ENCODE data around the gene TESK2.
"Not testable (repeated sequence)": the region's sequence is repeated elsewhere in the genome, so short reads cannot be mapped to it uniquely, and the experiment has no call there.

TESK2 gene

GRCh38 chr1:45375104-45376090, 115.6 kb downstream of the TESK2 start:
- no peak overlapping the region for H2BK120ac ChIP-seq (ENCODE audit: low read depth, low read length)
- no peak overlapping the region for H3K27ac ChIP-seq (ENCODE audit: low read depth, low read length)
- H4K8ac ChIP-seq (ENCODE audit: low read depth, low read length) = no peak overlapping the region
- H2AK5ac ChIP-seq (ENCODE audit: low read length) = no peak overlapping the region
- H3K79me1 ChIP-seq (ENCODE audit: low read length) = no peaks in the 10 kb centered on the region
- no peak overlapping the region for H3K4me3 ChIP-seq (ENCODE audit: low read length)
- WGBS (ENCODE audit: extremely low coverage, insufficient coverage, low lambda C conversion rate) = no CpG with 5 or more reads among the region's 3 CpGs
- no peak overlapping the region for H3K23ac ChIP-seq (ENCODE audit: low read length)
- no peak overlapping the region for H2BK5ac ChIP-seq (ENCODE audit: low read length)
- no peak overlapping the region for H3K4me2 ChIP-seq (ENCODE audit: low read length)
- no peak overlapping the region for H4K5ac ChIP-seq (ENCODE audit: low read length)
- no peak overlapping the region for H3K4ac ChIP-seq (ENCODE audit: low read depth, low read length)
- no peak overlapping the region for H3K9ac ChIP-seq (ENCODE audit: low read length)
- no peaks in the 10 kb centered on the region for H3K36me3 ChIP-seq (ENCODE audit: control insufficient read depth, insufficient read depth, low read length)
- H2BK15ac ChIP-seq (replicated peaks; ENCODE audit: low read depth) = no peak overlapping the region
- H3K4me1 ChIP-seq (ENCODE audit: control insufficient read depth, low read depth, low read length) = no peaks in the 10 kb centered on the region
- no peaks in the 10 kb centered on the region for H3K79me2 ChIP-seq (ENCODE audit: control insufficient read depth, insufficient read depth, low read length)
- H3K56ac ChIP-seq (ENCODE audit: low read length) = no peak overlapping the region
- H3K18ac ChIP-seq (ENCODE audit: low read length) = no peak overlapping the region
- no peaks in the 10 kb centered on the region for H3K27me3 ChIP-seq (ENCODE audit: insufficient read depth, low read length, poor library complexity)
- DNase-seq = no peak

DNA sequence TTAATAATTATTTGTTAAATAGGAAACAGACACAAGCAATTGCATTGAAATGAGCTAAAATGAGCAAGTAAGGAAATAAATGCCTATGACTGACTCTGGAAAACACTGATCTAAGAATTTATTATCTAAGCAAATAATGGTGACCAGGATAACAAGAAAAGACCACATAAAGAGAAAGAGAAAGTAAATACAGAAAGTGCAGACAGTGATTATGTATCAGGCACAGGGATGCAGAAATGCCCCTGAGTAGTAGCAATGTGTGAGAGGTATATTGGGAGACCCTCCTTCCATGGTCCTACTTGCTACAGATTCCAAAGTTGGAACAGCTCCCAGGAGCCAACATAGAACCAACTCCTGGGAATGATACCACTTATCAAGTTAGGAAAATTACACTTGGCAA, 117.4 kb downstream of the TESK2 start:
- Histone ChIP-seq H3K4me1 (ENCODE audit: control insufficient read depth, low read depth, low read length) (no peaks in the 10 kb centered on the region), H3K23ac (ENCODE audit: low read length) (no peak overlapping the region), H3K27me3 (ENCODE audit: insufficient read depth, low read length, poor library complexity) (no peaks in the 10 kb centered on the region), H2BK5ac (ENCODE audit: low read length) (no peak overlapping the region), H2BK15ac (replicated peaks; ENCODE audit: low read depth) (no peak overlapping the region), H4K5ac (ENCODE audit: low read length) (no peak overlapping the region), H3K56ac (ENCODE audit: low read length) (no peak overlapping the region), H3K9ac (ENCODE audit: low read length) (no peak overlapping the region), H2AK5ac (ENCODE audit: low read length) (no peak overlapping the region), H3K79me2 (ENCODE audit: control insufficient read depth, insufficient read depth, low read length) (no peaks in the 10 kb centered on the region), H3K18ac (ENCODE audit: low read length) (no peak overlapping the region), H3K36me3 (ENCODE audit: control insufficient read depth, insufficient read depth, low read length) (no peaks in the 10 kb centered on the region), H3K4me2 (ENCODE audit: low read length) (no peak overlapping the region), H3K27ac (ENCODE audit: low read depth, low read length) (no peak overlapping the region), H3K4me3 (ENCODE audit: low read length) (no peak overlapping the region), H3K79me1 (ENCODE audit: low read length) (no peaks in the 10 kb centered on the region), H3K4ac (ENCODE audit: low read depth, low read length) (no peak overlapping the region), H2BK120ac (ENCODE audit: low read depth, low read length) (no peak overlapping the region), H4K8ac (ENCODE audit: low read depth, low read length) (no peak overlapping the region)
- DNase-seq = no peak

- no peak overlapping the region for H4K8ac ChIP-seq (ENCODE audit: low read depth, low read length)
- H3K4me3 ChIP-seq (ENCODE audit: low read length) = no peak overlapping the region
- H2AK5ac ChIP-seq (ENCODE audit: low read length) = no peak overlapping the region
- H3K27ac ChIP-seq (ENCODE audit: low read depth, low read length) = no peak overlapping the region
- no peak overlapping the region for H2BK120ac ChIP-seq (ENCODE audit: low read depth, low read length)
- no peak overlapping the region for H3K9ac ChIP-seq (ENCODE audit: low read length)
- no peaks in the 10 kb centered on the region for H3K79me1 ChIP-seq (ENCODE audit: low read length)
- H3K23ac ChIP-seq (ENCODE audit: low read length) = no peak overlapping the region
- no peak overlapping the region for H2BK5ac ChIP-seq (ENCODE audit: low read length)
- no peak overlapping the region for H2BK15ac ChIP-seq (replicated peaks; ENCODE audit: low read depth)
- no peak overlapping the region for H3K4ac ChIP-seq (ENCODE audit: low read depth, low read length)
- H3K56ac ChIP-seq (ENCODE audit: low read length) = no peak overlapping the region
- no peaks in the 10 kb centered on the region for H3K79me2 ChIP-seq (ENCODE audit: control insufficient read depth, insufficient read depth, low read length)
- H4K5ac ChIP-seq (ENCODE audit: low read length) = no peak overlapping the region
- H3K4me1 ChIP-seq (ENCODE audit: control insufficient read depth, low read depth, low read length) = no peaks in the 10 kb centered on the region
- H3K27me3 ChIP-seq (ENCODE audit: insufficient read depth, low read length, poor library complexity) = no peaks in the 10 kb centered on the region
- H3K4me2 ChIP-seq (ENCODE audit: low read length) = no peak overlapping the region
- no peaks in the 10 kb centered on the region for H3K36me3 ChIP-seq (ENCODE audit: control insufficient read depth, insufficient read depth, low read length)
- DNase-seq = no peak
- no peak overlapping the region for H3K18ac ChIP-seq (ENCODE audit: low read length)
Measured at GRCh38 chr1:45370575-45370974, 120.4 kb downstream of the TESK2 start.

DNA sequence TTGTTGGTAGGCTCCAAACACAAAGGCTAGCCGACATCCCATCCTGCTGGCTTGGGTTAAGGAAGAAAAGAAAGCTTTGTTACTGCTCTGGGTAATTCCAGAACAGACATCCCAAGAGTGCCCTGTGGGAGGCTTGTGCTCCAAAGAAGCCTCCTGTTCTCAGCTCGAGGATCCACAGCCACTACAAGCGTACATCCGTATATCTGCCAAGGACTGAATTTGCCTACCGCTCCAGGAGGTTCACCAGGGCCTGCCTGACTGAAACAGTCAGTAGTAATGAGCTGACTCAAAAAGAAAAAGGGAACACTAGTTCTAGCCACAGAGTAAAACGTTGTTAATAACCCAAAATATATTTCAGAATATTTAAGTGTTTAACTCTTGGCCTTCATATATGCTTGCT, 125.9 kb downstream of the TESK2 start:
- no peak overlapping the region for H3K27ac ChIP-seq (ENCODE audit: low read depth, low read length)
- H3K79me2 ChIP-seq (ENCODE audit: control insufficient read depth, insufficient read depth, low read length) = no peaks in the 10 kb centered on the region
- H2BK15ac ChIP-seq (replicated peaks; ENCODE audit: low read depth) = no peak overlapping the region
- no peak overlapping the region for H4K8ac ChIP-seq (ENCODE audit: low read depth, low read length)
- H3K27me3 ChIP-seq (ENCODE audit: insufficient read depth, low read length, poor library complexity) = no peaks in the 10 kb centered on the region
- H3K18ac ChIP-seq (ENCODE audit: low read length) = no peak overlapping the region
- H2AK5ac ChIP-seq (ENCODE audit: low read length) = no peak overlapping the region
- H3K56ac ChIP-seq (ENCODE audit: low read length) = no peak overlapping the region
- no peaks in the 10 kb centered on the region for H3K36me3 ChIP-seq (ENCODE audit: control insufficient read depth, insufficient read depth, low read length)
- H3K4me1 ChIP-seq (ENCODE audit: control insufficient read depth, low read depth, low read length) = no peaks in the 10 kb centered on the region
- H4K5ac ChIP-seq (ENCODE audit: low read length) = no peak overlapping the region
- H3K79me1 ChIP-seq (ENCODE audit: low read length) = no peaks in the 10 kb centered on the region
- H3K23ac ChIP-seq (ENCODE audit: low read length) = no peak overlapping the region
- H2BK120ac ChIP-seq (ENCODE audit: low read depth, low read length) = no peak overlapping the region
- H2BK5ac ChIP-seq (ENCODE audit: low read length) = no peak overlapping the region
- no peak for DNase-seq
- no CpG with 5 or more reads among the region's 6 CpGs for WGBS (ENCODE audit: extremely low coverage, insufficient coverage, low lambda C conversion rate)
- no peak overlapping the region for H3K4me2 ChIP-seq (ENCODE audit: low read length)
- no peak overlapping the region for H3K4me3 ChIP-seq (ENCODE audit: low read length)
- no peak overlapping the region for H3K4ac ChIP-seq (ENCODE audit: low read depth, low read length)
- H3K9ac ChIP-seq (ENCODE audit: low read length) = no peak overlapping the region

DNA sequence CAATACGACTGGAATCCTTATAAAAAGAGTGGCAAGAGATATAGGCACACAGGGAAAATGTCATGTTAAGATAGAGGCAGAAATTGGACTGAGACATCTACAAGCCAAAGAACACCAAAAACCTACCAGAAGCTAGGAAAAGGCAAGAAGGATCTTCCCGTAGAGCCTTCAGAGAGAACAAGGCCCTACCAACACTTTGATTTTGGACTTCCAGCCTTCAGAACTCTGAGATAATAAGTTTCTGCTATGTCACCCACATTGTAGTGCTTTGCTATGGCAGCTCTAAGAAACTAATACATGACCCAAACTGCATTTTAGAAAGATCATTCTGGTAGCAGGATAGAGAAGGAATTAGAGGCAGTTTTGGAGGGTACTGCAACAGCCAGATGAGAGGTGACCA, 126.7 kb downstream of the TESK2 start:
- H3K4me2 ChIP-seq (ENCODE audit: low read length) = no peak overlapping the region
- no peak overlapping the region for H3K56ac ChIP-seq (ENCODE audit: low read length)
- H3K23ac ChIP-seq (ENCODE audit: low read length) = no peak overlapping the region
- H3K9ac ChIP-seq (ENCODE audit: low read length) = no peak overlapping the region
- H4K8ac ChIP-seq (ENCODE audit: low read depth, low read length) = no peak overlapping the region
- H3K18ac ChIP-seq (ENCODE audit: low read length) = no peak overlapping the region
- no peaks in the 10 kb centered on the region for H3K36me3 ChIP-seq (ENCODE audit: control insufficient read depth, insufficient read depth, low read length)
- H3K79me1 ChIP-seq (ENCODE audit: low read length) = no peaks in the 10 kb centered on the region
- H3K4me1 ChIP-seq (ENCODE audit: control insufficient read depth, low read depth, low read length) = no peaks in the 10 kb centered on the region
- no peaks in the 10 kb centered on the region for H3K79me2 ChIP-seq (ENCODE audit: control insufficient read depth, insufficient read depth, low read length)
- WGBS (ENCODE audit: extremely low coverage, insufficient coverage, low lambda C conversion rate) = no CpG with 5 or more reads among the region's 2 CpGs
- no peak overlapping the region for H4K5ac ChIP-seq (ENCODE audit: low read length)
- H3K27me3 ChIP-seq (ENCODE audit: insufficient read depth, low read length, poor library complexity) = no peaks in the 10 kb centered on the region
- no peak overlapping the region for H2BK5ac ChIP-seq (ENCODE audit: low read length)
- no peak overlapping the region for H3K4me3 ChIP-seq (ENCODE audit: low read length)
- H3K4ac ChIP-seq (ENCODE audit: low read depth, low read length) = no peak overlapping the region
- no peak overlapping the region for H2BK15ac ChIP-seq (replicated peaks; ENCODE audit: low read depth)
- H2BK120ac ChIP-seq (ENCODE audit: low read depth, low read length) = no peak overlapping the region
- no peak for DNase-seq
- no peak overlapping the region for H3K27ac ChIP-seq (ENCODE audit: low read depth, low read length)
- no peak overlapping the region for H2AK5ac ChIP-seq (ENCODE audit: low read length)

DNA sequence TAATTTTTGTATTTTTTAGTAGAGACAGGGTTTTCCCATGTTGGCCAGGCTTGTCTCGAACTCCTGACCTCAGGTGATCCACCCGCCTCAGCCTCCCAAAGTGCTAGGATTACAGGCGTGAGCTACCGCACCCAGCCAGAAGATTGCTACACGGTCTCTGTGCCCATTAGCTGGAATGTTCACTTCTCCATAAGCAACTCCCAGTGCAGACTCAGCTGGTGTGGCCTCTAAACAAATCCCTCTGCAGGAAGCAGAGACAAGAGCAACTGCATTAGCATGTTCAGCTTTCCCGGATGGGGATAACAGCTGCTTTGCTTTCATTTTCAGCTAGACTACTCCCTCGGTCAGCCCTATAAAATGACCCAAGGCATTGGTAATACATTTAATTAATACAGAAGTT, 130.0 kb downstream of the TESK2 start:
- H3K4me3 ChIP-seq (ENCODE audit: low read length) = not testable (repeated sequence)
- WGBS (ENCODE audit: extremely low coverage, insufficient coverage, low lambda C conversion rate) = no CpG with 5 or more reads among the region's 7 CpGs

More for the DNA sequence above, 130.0 kb downstream of the TESK2 start:
- not testable (repeated sequence) for H3K9ac ChIP-seq (ENCODE audit: low read length); H3K4me1 ChIP-seq (ENCODE audit: control insufficient read depth, low read depth, low read length); H3K4ac ChIP-seq (ENCODE audit: low read depth, low read length); H3K79me1 ChIP-seq (ENCODE audit: low read length); H2BK5ac ChIP-seq (ENCODE audit: low read length); H3K23ac ChIP-seq (ENCODE audit: low read length); H4K8ac ChIP-seq (ENCODE audit: low read depth, low read length); H2BK120ac ChIP-seq (ENCODE audit: low read depth, low read length); H3K18ac ChIP-seq (ENCODE audit: low read length); H3K27ac ChIP-seq (ENCODE audit: low read depth, low read length); H3K36me3 ChIP-seq (ENCODE audit: control insufficient read depth, insufficient read depth, low read length); H3K27me3 ChIP-seq (ENCODE audit: insufficient read depth, low read length, poor library complexity); H3K56ac ChIP-seq (ENCODE audit: low read length); H2BK15ac ChIP-seq (replicated peaks; ENCODE audit: low read depth); H3K79me2 ChIP-seq (ENCODE audit: control insufficient read depth, insufficient read depth, low read length); H2AK5ac ChIP-seq (ENCODE audit: low read length); H3K4me2 ChIP-seq (ENCODE audit: low read length); H4K5ac ChIP-seq (ENCODE audit: low read length)
- DNase-seq = peak; percentile 71
